ENCODE data around the gene LAMTOR5. TPM values are rescaled to one million over a fixed set of nuclear protein-coding genes. Genes with fewer than 3 reads are reported as not detected.

The LAMTOR5 gene
- polyA plus RNA-seq (2013, experiment 1 of 2): 210 TPM
- polyA plus RNA-seq (2013, experiment 2 of 2): 203 TPM

DNA sequence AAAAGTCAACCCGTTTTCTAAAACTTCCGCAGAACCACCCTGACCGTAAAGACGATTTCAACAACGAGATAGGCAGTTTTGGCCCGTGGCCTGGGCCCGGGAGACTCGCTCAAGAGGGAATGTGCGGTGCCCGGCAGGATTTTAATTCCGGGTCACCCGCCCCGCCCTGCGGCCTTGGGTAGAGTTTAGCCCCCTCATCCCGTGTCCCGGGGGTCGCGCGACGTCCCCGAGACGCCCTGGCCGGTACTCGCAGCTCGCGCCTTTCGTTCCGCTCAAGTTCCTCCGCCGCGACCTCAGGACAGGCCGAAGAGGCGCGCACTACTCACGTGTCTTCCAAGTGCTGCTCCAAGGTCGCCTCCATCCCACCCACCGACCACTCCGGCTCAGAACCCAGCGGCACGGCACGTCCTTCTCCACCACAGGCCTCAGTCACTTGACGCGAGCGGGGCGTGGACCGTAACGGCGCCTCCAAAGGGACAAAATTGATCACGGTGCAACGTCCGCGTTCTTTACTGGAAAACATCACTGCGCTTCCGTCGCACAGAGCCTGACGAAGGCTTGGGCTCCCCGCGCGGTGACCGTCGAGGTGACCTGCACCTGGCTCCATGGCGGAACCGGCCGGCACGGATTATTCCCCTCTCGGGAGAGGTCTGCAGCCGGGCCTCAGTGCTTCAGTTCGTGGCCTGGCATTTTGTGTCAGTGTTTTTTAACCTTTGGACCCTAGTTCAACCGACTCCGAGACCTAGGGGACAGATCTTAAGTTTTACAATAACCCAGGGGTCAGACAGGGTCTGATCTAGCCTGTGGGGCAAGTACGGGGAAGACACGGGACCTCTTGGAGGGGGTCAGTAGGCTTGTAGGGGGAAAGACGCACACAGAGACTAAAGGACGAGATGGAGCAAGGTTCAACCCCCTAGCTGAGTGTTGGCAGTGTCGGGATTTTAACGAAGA lies at the start of gene LAMTOR5:
TSS of gene LAMTOR5 (minus strand) at position 435 of the 951 bp plus-strand sequence. CDS start at position 361, 74 bp downstream.
- no peak within 1 kb of the TSS for H2BK15ac ChIP-seq (ENCODE audit: low read length)
- H3K36me3 ChIP-seq (replicated peaks in 1 of 2; ENCODE audit: control insufficient read depth in 2 of 2, insufficient read depth in 2 of 2, low read length in 2 of 2): peaks cover 2 to 36% of the 10 kb centered on the region in 2 donors
- peaks cover 0 to 3% of the 10 kb centered on the region in 2 donors for H3K4me1 ChIP-seq (ENCODE audit: control insufficient read depth in 2 of 2, insufficient read depth in 1 of 2, low read depth in 1 of 2, low read length in 2 of 2)
- H2AFZ ChIP-seq (ENCODE audit: low read length): peak within 1 kb of the TSS; percentile 95
- H2BK5ac ChIP-seq (ENCODE audit: low read length): no peak within 1 kb of the TSS
- H3K23ac ChIP-seq (ENCODE audit: low read depth, low read length, poor library complexity): peak within 1 kb of the TSS; percentile 87
- WGBS, 2 donors (ENCODE audit: extremely low coverage in 2 of 2, insufficient read length in 2 of 2, insufficient replicate concordance in 1 of 2): no CpG with 5 or more reads among the region's 76 CpGs
- peak within 1 kb of the TSS; percentile 91 for H3K9ac ChIP-seq (ENCODE audit: low read depth, low read length, poor library complexity)
- H3K18ac ChIP-seq (ENCODE audit: low read length): peak within 1 kb of the TSS; percentile 95
- peak; percentile 86 for DNase-seq (ENCODE audit: low spot score)
- peak within 1 kb of the TSS; percentile 74 to 98 for H3K4me3 ChIP-seq (ENCODE audit: low read length in 2 of 2)
- no peaks in the 10 kb centered on the region for H3K9me3 ChIP-seq (replicated peaks in 1 of 2; ENCODE audit: control insufficient read depth in 2 of 2, insufficient read depth in 1 of 2, low read depth in 1 of 2, low read length in 2 of 2)
- H3K27ac ChIP-seq (replicated peaks; ENCODE audit: low read length): peak within 1 kb of the TSS; percentile 26
- no peak within 1 kb of the TSS for H2AK5ac ChIP-seq (ENCODE audit: low read depth, low read length)
- peaks cover 0 to 2% (median 0%) of the 10 kb centered on the region in 3 experiments for H3K27me3 ChIP-seq (ENCODE audit: control insufficient read depth in 3 of 3, insufficient read depth in 3 of 3, low read depth in 1 of 3, low read length in 3 of 3)
- H3K4ac ChIP-seq (ENCODE audit: low read length): no peak within 1 kb of the TSS
- peak within 1 kb of the TSS; percentile 39 for H3K14ac ChIP-seq (ENCODE audit: low read length)
- H2BK120ac ChIP-seq (ENCODE audit: low read depth, low read length): no peak within 1 kb of the TSS
- no peak within 1 kb of the TSS for H4K91ac ChIP-seq (ENCODE audit: low read depth, low read length, poor library complexity)
- H3K79me1 ChIP-seq (ENCODE audit: low read depth, low read length): peaks cover 3% of the 10 kb centered on the region
- peak within 1 kb of the TSS; percentile 95 for H3K4me2 ChIP-seq (ENCODE audit: insufficient read depth, low read length, poor library complexity, severe bottlenecking)
- no peak within 1 kb of the TSS for H2BK12ac ChIP-seq (ENCODE audit: low read length)
- H4K8ac ChIP-seq (ENCODE audit: low read depth, low read length): no peak within 1 kb of the TSS

GRCh38 chr1:110457206-110457605 lies 49.7 kb upstream of the LAMTOR5 start:
- Histone ChIP-seq H3K79me1 (ENCODE audit: low read depth, low read length) (no peaks in the 10 kb centered on the region), H2BK15ac (ENCODE audit: low read length) (no peak overlapping the region), H2BK12ac (ENCODE audit: low read length) (no peak overlapping the region), H2BK5ac (ENCODE audit: low read length) (no peak overlapping the region), H3K27ac (replicated peaks; ENCODE audit: low read length) (no peak overlapping the region), H3K36me3 (replicated peaks in 1 of 2; ENCODE audit: control insufficient read depth in 2 of 2, insufficient read depth in 2 of 2, low read length in 2 of 2) (no peaks in the 10 kb centered on the region), H3K27me3 (ENCODE audit: control insufficient read depth in 3 of 3, insufficient read depth in 3 of 3, low read depth in 1 of 3, low read length in 3 of 3) (peaks cover 0 to 27% (median 0%) of the 10 kb centered on the region in 3 experiments), H3K23ac (ENCODE audit: low read depth, low read length, poor library complexity) (no peak overlapping the region), H3K4me3 (ENCODE audit: low read length in 2 of 2) (no peak overlapping the region), H2BK120ac (ENCODE audit: low read depth, low read length) (no peak overlapping the region), H3K4me1 (ENCODE audit: control insufficient read depth in 2 of 2, insufficient read depth in 1 of 2, low read depth in 1 of 2, low read length in 2 of 2) (no peaks in the 10 kb centered on the region), H2AFZ (ENCODE audit: low read length) (no peak overlapping the region), H3K9me3 (replicated peaks in 1 of 2; ENCODE audit: control insufficient read depth in 2 of 2, insufficient read depth in 1 of 2, low read depth in 1 of 2, low read length in 2 of 2) (no peaks in the 10 kb centered on the region), H3K4me2 (ENCODE audit: insufficient read depth, low read length, poor library complexity, severe bottlenecking) (no peak overlapping the region), H4K91ac (ENCODE audit: low read depth, low read length, poor library complexity) (no peak overlapping the region), H3K14ac (ENCODE audit: low read length) (no peak overlapping the region), H3K18ac (ENCODE audit: low read length) (no peak overlapping the region), H2AK5ac (ENCODE audit: low read depth, low read length) (no peak overlapping the region), H3K4ac (ENCODE audit: low read length) (no peak overlapping the region), H4K8ac (ENCODE audit: low read depth, low read length) (no peak overlapping the region), H3K9ac (ENCODE audit: low read depth, low read length, poor library complexity) (no peak overlapping the region)
- no CpG with 5 or more reads among the region's 5 CpGs for WGBS, 2 donors (ENCODE audit: extremely low coverage in 2 of 2, insufficient read length in 2 of 2, insufficient replicate concordance in 1 of 2)
- no peak for DNase-seq (ENCODE audit: low spot score)

GRCh38 chr1:110455151-110455550 lies 47.7 kb upstream of the LAMTOR5 start:
- Histone ChIP-seq H3K27me3 (ENCODE audit: control insufficient read depth in 3 of 3, insufficient read depth in 3 of 3, low read depth in 1 of 3, low read length in 3 of 3) (peaks cover 0 to 45% (median 0%) of the 10 kb centered on the region in 3 experiments), H3K4ac (ENCODE audit: low read length) (no peak overlapping the region), H2BK5ac (ENCODE audit: low read length) (no peak overlapping the region), H3K23ac (ENCODE audit: low read depth, low read length, poor library complexity) (no peak overlapping the region), H3K27ac (replicated peaks; ENCODE audit: low read length) (no peak overlapping the region), H2BK120ac (ENCODE audit: low read depth, low read length) (no peak overlapping the region), H3K4me3 (ENCODE audit: low read length in 2 of 2) (no peak overlapping the region), H2AFZ (ENCODE audit: low read length) (no peak overlapping the region), H3K36me3 (replicated peaks in 1 of 2; ENCODE audit: control insufficient read depth in 2 of 2, insufficient read depth in 2 of 2, low read length in 2 of 2) (no peaks in the 10 kb centered on the region), H2AK5ac (ENCODE audit: low read depth, low read length) (no peak overlapping the region), H2BK15ac (ENCODE audit: low read length) (no peak overlapping the region), H4K8ac (ENCODE audit: low read depth, low read length) (no peak overlapping the region), H3K9me3 (replicated peaks in 1 of 2; ENCODE audit: control insufficient read depth in 2 of 2, insufficient read depth in 1 of 2, low read depth in 1 of 2, low read length in 2 of 2) (no peaks in the 10 kb centered on the region), H2BK12ac (ENCODE audit: low read length) (no peak overlapping the region), H3K18ac (ENCODE audit: low read length) (no peak overlapping the region), H4K91ac (ENCODE audit: low read depth, low read length, poor library complexity) (no peak overlapping the region), H3K4me2 (ENCODE audit: insufficient read depth, low read length, poor library complexity, severe bottlenecking) (no peak overlapping the region), H3K14ac (ENCODE audit: low read length) (no peak overlapping the region), H3K9ac (ENCODE audit: low read depth, low read length, poor library complexity) (no peak overlapping the region), H3K79me1 (ENCODE audit: low read depth, low read length) (no peaks in the 10 kb centered on the region), H3K4me1 (ENCODE audit: control insufficient read depth in 2 of 2, insufficient read depth in 1 of 2, low read depth in 1 of 2, low read length in 2 of 2) (no peaks in the 10 kb centered on the region)
- no CpG with 5 or more reads among the region's 8 CpGs for WGBS, 2 donors (ENCODE audit: extremely low coverage in 2 of 2, insufficient read length in 2 of 2, insufficient replicate concordance in 1 of 2)
- DNase-seq (ENCODE audit: low spot score): no peak

GRCh38 chr1:110454328-110454727 lies 46.8 kb upstream of the LAMTOR5 start:
- H4K91ac ChIP-seq (ENCODE audit: low read depth, low read length, poor library complexity): no peak overlapping the region
- no peak overlapping the region for H2BK120ac ChIP-seq (ENCODE audit: low read depth, low read length)
- H3K9ac ChIP-seq (ENCODE audit: low read depth, low read length, poor library complexity): no peak overlapping the region
- H2BK5ac ChIP-seq (ENCODE audit: low read length): no peak overlapping the region
- H3K36me3 ChIP-seq (replicated peaks in 1 of 2; ENCODE audit: control insufficient read depth in 2 of 2, insufficient read depth in 2 of 2, low read length in 2 of 2): no peaks in the 10 kb centered on the region
- no peak overlapping the region for H2BK15ac ChIP-seq (ENCODE audit: low read length)
- H3K23ac ChIP-seq (ENCODE audit: low read depth, low read length, poor library complexity): no peak overlapping the region
- no CpG with 5 or more reads among the region's 1 CpG for WGBS, 2 donors (ENCODE audit: extremely low coverage in 2 of 2, insufficient read length in 2 of 2, insufficient replicate concordance in 1 of 2)
- no peaks in the 10 kb centered on the region for H3K79me1 ChIP-seq (ENCODE audit: low read depth, low read length)
- no peak overlapping the region for H4K8ac ChIP-seq (ENCODE audit: low read depth, low read length)
- peaks cover 0 to 53% (median 0%) of the 10 kb centered on the region in 3 experiments for H3K27me3 ChIP-seq (ENCODE audit: control insufficient read depth in 3 of 3, insufficient read depth in 3 of 3, low read depth in 1 of 3, low read length in 3 of 3)
- H2AK5ac ChIP-seq (ENCODE audit: low read depth, low read length): no peak overlapping the region
- no peak overlapping the region for H3K18ac ChIP-seq (ENCODE audit: low read length)
- H2BK12ac ChIP-seq (ENCODE audit: low read length): no peak overlapping the region
- no peaks in the 10 kb centered on the region for H3K9me3 ChIP-seq (replicated peaks in 1 of 2; ENCODE audit: control insufficient read depth in 2 of 2, insufficient read depth in 1 of 2, low read depth in 1 of 2, low read length in 2 of 2)
- H3K14ac ChIP-seq (ENCODE audit: low read length): no peak overlapping the region
- H3K4ac ChIP-seq (ENCODE audit: low read length): no peak overlapping the region
- no peak overlapping the region for H3K4me2 ChIP-seq (ENCODE audit: insufficient read depth, low read length, poor library complexity, severe bottlenecking)
- H3K4me3 ChIP-seq (ENCODE audit: low read length in 2 of 2): no peak overlapping the region
- DNase-seq (ENCODE audit: low spot score): no peak
- no peak overlapping the region for H2AFZ ChIP-seq (ENCODE audit: low read length)
- no peaks in the 10 kb centered on the region for H3K4me1 ChIP-seq (ENCODE audit: control insufficient read depth in 2 of 2, insufficient read depth in 1 of 2, low read depth in 1 of 2, low read length in 2 of 2)
- H3K27ac ChIP-seq (replicated peaks; ENCODE audit: low read length): no peak overlapping the region
